Skin of body (tissue), 2 donors: ENCODE data around the gene LITAF. TPM values are rescaled to one million over a fixed set of nuclear protein-coding genes. Genes with fewer than 3 reads are reported as not detected.

Experiments used
- DNase-seq: peaks from one replicate; lab custom pipeline; 2025; lab: John Stamatoyannopoulos, UW
- total RNA-seq: library from RNA; depleted of rRNA; stranded (reverse); fragments of >200 nt; gene quantifications from one replicate; pipeline ENCODE4 v1.2.3, GENCODE V29; 2014

LITAF gene
- total RNA-seq, 1 donor from 2014 or later = 41.3 TPM

GRCh38 chr16:11553371-11553770 is 33.3 kb downstream of the LITAF start:
- DNase-seq = no peak

GRCh38 chr16:11552440-11552839 is 34.3 kb downstream of the LITAF start:
- no peak for DNase-seq

GRCh38 chr16:11551842-11552241 is 34.9 kb downstream of the LITAF start:
- no peak for DNase-seq

GRCh38 chr16:11550791-11551498 is 35.8 kb downstream of the LITAF start:
- DNase-seq = no peak

GRCh38 chr16:11547118-11547916 is 39.4 kb downstream of the LITAF start:
- peak; percentile 82 for DNase-seq

- peak; percentile 29 for DNase-seq
Observed at GRCh38 chr16:11546608-11547061, 40.1 kb downstream of the LITAF start.

GRCh38 chr16:11543661-11544393 is 42.9 kb downstream of the LITAF start:
- DNase-seq = no peak

- DNase-seq = peak; percentile 44
Observed at GRCh38 chr16:11542069-11542744, 44.5 kb downstream of the LITAF start.

GRCh38 chr16:11539641-11540050 is 47.1 kb downstream of the LITAF start:
- DNase-seq = no peak

GRCh38 chr16:11538880-11539279 is 47.8 kb downstream of the LITAF start:
- no peak for DNase-seq

GRCh38 chr16:11536104-11536866 is 50.4 kb downstream of the LITAF start:
- no peak for DNase-seq

GRCh38 chr16:11535494-11535893 is 51.2 kb downstream of the LITAF start:
- no peak for DNase-seq

GRCh38 chr16:11534262-11534661 is 52.5 kb downstream of the LITAF start:
- no peak for DNase-seq

GRCh38 chr16:11533588-11533987 is 53.1 kb downstream of the LITAF start:
- DNase-seq = no peak

GRCh38 chr16:11530171-11530940 is 56.4 kb downstream of the LITAF start:
- DNase-seq = no peak

- DNase-seq = no peak
Observed at GRCh38 chr16:11529285-11529684, 57.4 kb downstream of the LITAF start.

- DNase-seq = no peak
Observed at GRCh38 chr16:11528053-11528452, 58.7 kb downstream of the LITAF start.

GRCh38 chr16:11526655-11527350 is 59.9 kb downstream of the LITAF start:
- no peak for DNase-seq

- DNase-seq = no peak
Observed at GRCh38 chr16:11524098-11524760, 62.5 kb downstream of the LITAF start.
